Kidney epithelial cell (primary cell): Measurements from ENCODE around the gene DAPK1. TPM values are rescaled to one million over a fixed set of nuclear protein-coding genes. Genes with fewer than 3 reads are reported as not detected.

Experiments
- DNase-seq: peaks from one replicate; pipeline ENCODE4 v3.0.0-alpha.2; 2010; ENCODE audit warnings: low read depth
- H3K27me3 ChIP-seq: 2 replicates; pipeline ENCODE4 v1.6.0; 2011; ENCODE audit warnings: low read length; ENCODE audit not compliant: control insufficient read depth, insufficient read depth
- H3K36me3 ChIP-seq: 2 replicates; pipeline ENCODE4 v1.5.1; 2011; ENCODE audit warnings: low read length; ENCODE audit not compliant: control insufficient read depth, insufficient read depth
- H3K4me3 ChIP-seq: 2 replicates; pipeline ENCODE4 v1.5.1; 2011; ENCODE audit warnings: low read depth, mild to moderate bottlenecking, control low read depth, low read length
- total RNA-seq: library from RNA; depleted of rRNA; stranded (reverse); fragments of >200 nt; gene quantifications from 2 replicates; pipeline ENCODE4 v1.2.3, GENCODE V29; 2015
- TF ChIP-seq, protein P1 (sequence below): IDR thresholded peaks from 2 replicates; pipeline ENCODE4 v1.5.1; 2011; ENCODE audit warnings: mild to moderate bottlenecking, moderate library complexity, low read length, control low read depth, inconsistent platforms; ENCODE audit not compliant: insufficient read depth, poor library complexity, severe bottlenecking

The DAPK1 gene
- total RNA-seq, 1 donor from 2014 or later: 23.5 TPM

DNA sequence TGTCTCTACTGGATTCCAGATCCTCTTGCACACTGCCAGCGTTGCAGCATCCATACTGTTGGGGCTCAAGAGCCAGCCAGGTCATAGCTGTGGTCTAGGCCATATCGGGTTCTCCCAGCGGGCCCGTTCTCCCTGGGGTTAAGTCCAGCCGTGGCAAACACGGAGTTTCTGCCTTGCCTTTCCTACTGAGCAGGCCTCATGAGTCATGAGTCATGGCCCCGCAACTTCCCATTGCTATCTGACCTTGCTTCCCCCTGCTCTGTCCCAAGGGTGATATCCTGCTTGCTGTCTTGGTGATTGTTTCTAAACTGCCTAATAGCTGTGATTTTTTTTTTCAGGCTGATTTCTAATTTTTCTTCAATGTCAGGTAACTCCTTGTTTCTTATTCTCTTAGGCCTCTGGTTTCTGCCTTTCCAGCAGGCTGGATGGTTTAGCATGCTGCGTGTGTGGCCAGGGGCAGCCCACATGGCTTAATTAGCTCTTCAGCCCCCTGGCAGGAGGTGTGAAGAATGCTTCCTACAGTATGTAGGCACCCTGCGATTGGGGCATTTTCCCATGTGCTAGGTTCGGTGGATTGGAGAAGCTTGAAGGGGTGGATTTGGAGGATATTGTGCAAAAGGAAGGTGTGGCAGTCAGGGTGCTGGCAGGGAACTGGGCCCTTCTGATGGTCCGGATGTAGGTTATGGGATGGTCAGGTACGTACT is 18.7 kb downstream of the DAPK1 start:
- TF ChIP-seq, protein P1, sequence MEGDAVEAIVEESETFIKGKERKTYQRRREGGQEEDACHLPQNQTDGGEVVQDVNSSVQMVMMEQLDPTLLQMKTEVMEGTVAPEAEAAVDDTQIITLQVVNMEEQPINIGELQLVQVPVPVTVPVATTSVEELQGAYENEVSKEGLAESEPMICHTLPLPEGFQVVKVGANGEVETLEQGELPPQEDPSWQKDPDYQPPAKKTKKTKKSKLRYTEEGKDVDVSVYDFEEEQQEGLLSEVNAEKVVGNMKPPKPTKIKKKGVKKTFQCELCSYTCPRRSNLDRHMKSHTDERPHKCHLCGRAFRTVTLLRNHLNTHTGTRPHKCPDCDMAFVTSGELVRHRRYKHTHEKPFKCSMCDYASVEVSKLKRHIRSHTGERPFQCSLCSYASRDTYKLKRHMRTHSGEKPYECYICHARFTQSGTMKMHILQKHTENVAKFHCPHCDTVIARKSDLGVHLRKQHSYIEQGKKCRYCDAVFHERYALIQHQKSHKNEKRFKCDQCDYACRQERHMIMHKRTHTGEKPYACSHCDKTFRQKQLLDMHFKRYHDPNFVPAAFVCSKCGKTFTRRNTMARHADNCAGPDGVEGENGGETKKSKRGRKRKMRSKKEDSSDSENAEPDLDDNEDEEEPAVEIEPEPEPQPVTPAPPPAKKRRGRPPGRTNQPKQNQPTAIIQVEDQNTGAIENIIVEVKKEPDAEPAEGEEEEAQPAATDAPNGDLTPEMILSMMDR: no peak
- Histone ChIP-seq H3K36me3 (no peaks in the 10 kb centered on the region), H3K4me3 (no peak overlapping the region), H3K27me3 (no peaks in the 10 kb centered on the region)
- DNase-seq: no peak

DNA sequence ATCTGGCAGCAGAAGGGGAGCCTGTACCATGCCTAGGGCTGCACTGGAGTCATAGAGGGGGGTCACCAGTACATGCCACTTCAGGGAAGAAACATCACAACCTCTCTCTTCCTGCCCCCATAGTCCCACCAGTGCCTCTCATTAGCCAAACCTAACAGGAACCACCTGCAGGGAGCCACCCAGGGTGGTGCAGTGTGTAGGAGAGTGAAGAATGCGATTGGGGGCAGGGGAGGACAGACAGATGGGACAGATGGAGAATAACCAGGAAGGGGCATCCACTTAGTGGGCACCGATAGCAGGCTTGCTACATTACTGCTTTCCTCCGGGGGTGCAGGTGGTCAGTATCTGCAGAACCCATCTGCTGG is 19.2 kb downstream of the DAPK1 start:
- H3K27me3 ChIP-seq: no peaks in the 10 kb centered on the region
- H3K4me3 ChIP-seq: no peak overlapping the region
- DNase-seq: no peak
- H3K36me3 ChIP-seq: no peaks in the 10 kb centered on the region
- TF ChIP-seq, protein P1: no peak

DNA sequence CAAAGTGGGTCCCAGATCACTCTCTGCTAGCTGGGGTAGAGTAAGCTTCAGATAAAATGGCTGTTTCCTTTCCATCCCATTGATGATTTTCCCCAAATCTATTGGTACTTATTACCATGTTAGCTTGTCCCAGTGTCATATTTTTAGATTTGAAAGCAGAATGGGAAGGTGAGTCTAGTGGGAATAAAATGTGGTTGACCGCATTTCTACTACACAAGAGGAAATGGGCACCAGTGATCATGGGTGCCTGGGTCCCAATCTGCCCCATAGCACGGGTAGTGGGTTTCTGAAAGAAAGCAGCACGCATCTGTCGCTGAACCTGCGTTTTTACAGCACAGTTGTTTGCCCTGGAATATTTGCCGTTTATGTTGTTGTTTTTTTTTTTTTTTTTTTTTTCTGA is 20.1 kb downstream of the DAPK1 start:
- DNase-seq: no peak
- Histone ChIP-seq H3K36me3 (no peaks in the 10 kb centered on the region), H3K4me3 (no peak overlapping the region), H3K27me3 (no peaks in the 10 kb centered on the region)
- TF ChIP-seq, protein P1: no peak

DNA sequence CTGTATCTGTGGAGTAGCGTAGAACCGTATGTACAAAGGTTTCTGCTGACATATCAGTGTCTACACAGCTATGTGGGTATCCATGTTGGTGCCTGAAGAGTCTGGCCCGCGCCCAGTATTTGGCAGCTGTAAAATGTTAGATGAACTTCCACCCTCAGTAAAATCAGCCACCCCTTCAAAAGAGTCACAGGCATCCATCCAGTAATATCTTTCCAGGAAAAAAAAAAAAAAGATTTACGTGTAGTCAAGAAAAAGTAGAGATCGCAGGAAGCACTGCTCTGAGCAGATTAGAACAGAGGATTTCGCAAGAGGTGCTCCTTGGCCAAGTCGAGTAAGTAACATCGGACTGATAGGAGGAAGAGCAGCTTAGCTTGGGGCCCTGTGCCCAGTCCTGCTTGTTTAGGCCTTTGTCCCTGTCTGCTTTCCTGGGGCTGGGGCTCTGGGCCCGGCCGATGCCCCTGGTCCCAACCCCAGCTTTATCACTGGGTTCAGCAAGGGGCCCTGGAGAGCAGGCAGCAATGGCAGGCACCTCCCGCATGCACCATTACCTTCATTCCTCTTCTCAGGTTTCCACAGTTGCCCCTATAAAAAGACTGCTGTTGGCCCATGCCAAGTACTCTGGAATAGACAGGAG is 21.2 kb downstream of the DAPK1 start:
- H3K4me3 ChIP-seq: no peak overlapping the region
- no peaks in the 10 kb centered on the region for H3K36me3 ChIP-seq
- DNase-seq: no peak
- H3K27me3 ChIP-seq: no peaks in the 10 kb centered on the region
- TF ChIP-seq, protein P1: no peak

DNA sequence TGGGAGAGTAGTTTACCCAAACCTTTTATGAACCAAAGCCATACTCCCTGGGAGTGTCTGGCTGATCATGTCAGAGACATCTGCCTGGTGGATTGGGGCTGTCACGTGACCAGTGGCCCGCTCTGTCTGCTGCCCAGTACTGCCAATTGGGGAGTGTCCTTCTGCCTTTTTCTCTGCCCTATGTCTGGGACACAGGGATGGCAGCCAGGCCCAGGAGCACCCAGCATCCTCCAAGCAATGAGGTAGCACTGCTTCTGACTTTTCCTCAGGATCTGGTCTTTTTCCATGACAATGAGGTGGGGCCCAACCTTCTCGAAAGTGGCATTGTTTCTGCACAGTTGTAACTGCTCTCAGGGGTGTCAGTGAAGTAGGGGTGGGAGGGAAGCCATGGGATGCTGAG is 21.8 kb downstream of the DAPK1 start:
- no peak for DNase-seq
- Histone ChIP-seq H3K27me3 (no peaks in the 10 kb centered on the region), H3K4me3 (no peak overlapping the region), H3K36me3 (no peaks in the 10 kb centered on the region)
- TF ChIP-seq, protein P1: no peak

DNA sequence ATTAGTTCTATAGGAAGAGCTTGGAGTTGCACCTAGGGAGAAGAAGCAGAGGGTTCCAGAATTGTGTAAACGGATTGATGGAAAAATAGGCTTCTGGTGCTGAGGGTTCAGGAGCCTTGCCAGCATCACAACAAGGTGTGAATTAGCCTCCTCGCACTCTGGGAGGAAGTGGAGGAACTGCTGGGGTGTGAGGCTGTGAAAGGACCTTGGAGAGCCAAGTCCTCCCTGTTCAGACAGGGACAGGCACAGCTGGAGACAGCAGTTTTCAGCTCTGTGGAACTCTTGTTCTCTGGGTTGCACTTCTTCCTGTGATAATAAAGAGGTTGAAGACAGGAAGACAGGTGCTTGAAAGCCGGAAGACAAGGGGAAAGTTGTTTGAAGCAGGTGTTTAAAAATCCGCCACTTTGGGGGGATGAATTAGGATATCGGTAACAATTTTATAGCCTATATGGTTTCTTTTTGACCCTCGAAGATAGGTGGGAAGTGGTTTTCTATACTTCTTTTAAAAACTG is 22.6 kb downstream of the DAPK1 start:
- Histone ChIP-seq H3K27me3 (no peaks in the 10 kb centered on the region), H3K36me3 (no peaks in the 10 kb centered on the region), H3K4me3 (no peak overlapping the region)
- TF ChIP-seq, protein P1: no peak
- no peak for DNase-seq
